Esophagus squamous epithelium (tissue), 5 donors: ENCODE measurements around the gene LMX1B. TPM values are rescaled to one million over a fixed set of nuclear protein-coding genes. Genes with fewer than 3 reads are reported as not detected.

Source experiments
- DNase-seq: peaks from one replicate; lab custom pipeline; 2025; lab: John Stamatoyannopoulos, UW
- H3K27ac ChIP-seq, 4 donors: fragments of 200-600 bp; sonication (generic); one replicate each; pipeline ENCODE4 v1.5.1; 2016 to 2019; ENCODE audit warnings: mild to moderate bottlenecking in 1 of 4
- H3K27me3 ChIP-seq, 4 donors: fragments of 200-600 bp; sonication (generic); 1 replicate in 3 of 4; 2 replicates in 1 of 4; pipeline versions ENCODE4 v1.5.1 to v1.6.0; 2017 to 2021; ENCODE audit warnings: antibody characterized with exemption in 1 of 4
- H3K36me3 ChIP-seq, 3 donors: fragments of 200-600 bp; sonication (generic); one replicate each; pipeline ENCODE4 v1.5.1; 2016 to 2019
- H3K4me1 ChIP-seq, 3 donors: fragments of 200-600 bp; sonication (generic); one replicate each; pipeline ENCODE4 v1.5.1; 2017 to 2019
- H3K4me3 ChIP-seq, 4 donors: fragments of 200-600 bp; sonication (generic); 1 replicate in 3 of 4; 2 replicates in 1 of 4; pipeline ENCODE4 v1.5.1; 2016 to 2019; ENCODE audit warnings: mild to moderate bottlenecking in 2 of 4, moderate library complexity in 1 of 4
- H3K9me3 ChIP-seq, 3 donors: fragments of 200-600 bp; sonication (generic); one replicate each; pipeline ENCODE4 v1.5.1; 2016 to 2019
- CTCF ChIP-seq, 6 experiments: fragments of 450-650 bp in 4 of 6; fragments of 200-600 bp in 2 of 6; sonication (generic) in 2 of 6; IDR thresholded peaks; one replicate each; pipeline ENCODE4 v1.5.1; 2016 to 2019; ENCODE audit warnings: antibody characterized with exemption in 6 of 6, mild to moderate bottlenecking in 4 of 6, moderate library complexity in 4 of 6
- POLR2A ChIP-seq, 4 donors: fragments of 450-650 bp; IDR thresholded peaks; one replicate each; pipeline ENCODE4 v1.6.1; 2017; ENCODE audit warnings: antibody characterized with exemption in 4 of 4, mild to moderate bottlenecking in 4 of 4, moderate library complexity in 3 of 4
- WGBS, 2 donors: methylation state at CpG; one replicate each; pipeline ENCODE4 v1.1.5; 2018; 5-methylcytosine and 5-hydroxymethylcytosine counted together
- intact Hi-C: fragments of 100-400 bp; cut with DNase I; formaldehyde crosslinking; loops from one replicate; pipeline ENCODE4 v1.15.0; 2022
- total RNA-seq, 4 donors: library from RNA; depleted of rRNA; stranded (reverse); fragments of >200 nt; gene quantifications; one replicate each; pipeline ENCODE4 v1.1.0, GENCODE V29; 2016
- donor health status: DM: yes; HTN: yes; CAD: no.

LMX1B gene
- total RNA-seq, 4 donors from 2014 or later = 0.23 TPM; not detected in 3

DNA sequence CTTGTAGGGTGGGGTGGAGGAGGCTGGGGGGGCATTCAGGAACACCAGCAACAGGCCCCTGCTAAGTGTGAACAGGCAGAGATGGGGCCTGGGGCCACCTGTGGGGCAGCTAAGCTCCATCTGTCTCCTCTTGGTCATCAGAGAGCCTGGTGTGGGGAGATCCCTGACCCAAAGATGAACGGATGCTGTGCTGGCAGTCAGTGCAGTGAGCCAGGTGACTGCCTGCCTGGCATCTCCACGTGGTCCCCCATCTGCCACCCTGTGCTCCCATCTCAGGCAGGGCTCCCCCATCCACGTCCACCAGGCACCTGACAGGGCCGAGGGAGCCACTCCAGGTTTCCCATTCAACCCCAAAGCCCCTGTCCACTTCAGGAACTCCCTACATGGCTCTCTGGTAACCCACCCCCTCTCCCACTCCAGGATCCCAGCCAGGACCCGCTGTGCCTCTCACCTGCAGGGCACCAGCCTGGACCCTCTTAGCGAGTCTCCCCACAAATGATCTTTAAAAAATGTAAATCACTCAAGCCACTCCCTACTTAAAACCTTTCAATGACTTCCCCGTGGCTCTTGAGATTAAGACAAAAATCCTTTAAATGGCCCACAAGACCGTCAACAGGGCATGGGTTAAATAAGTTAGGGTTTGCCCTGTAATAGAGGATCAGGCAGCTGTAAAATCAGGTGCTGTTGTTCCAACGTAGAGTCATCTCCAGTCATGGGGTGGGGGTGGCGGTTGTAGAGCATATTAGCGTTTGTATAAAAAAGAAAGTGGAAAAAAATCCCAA, 60.8 kb downstream of the LMX1B start:
- no peak for DNase-seq
- TF ChIP-seq POLR2A (IDR thresholded peaks at IDR 0.05) (no peak), CTCF (IDR thresholded peaks at IDR 0.05) (no peak)
- H3K27ac ChIP-seq = no peak overlapping the region
- 33 to 41% methylated on average over 5 to 11 of the region's 11 CpGs for WGBS, 2 donors
- intact Hi-C loops = no loop called here
- H3K36me3 ChIP-seq = no peaks in the 10 kb centered on the region
- peaks cover 0 to 7% (median 0%) of the 10 kb centered on the region in 3 donors for H3K4me1 ChIP-seq
- H3K9me3 ChIP-seq = no peaks in the 10 kb centered on the region
- H3K4me3 ChIP-seq = no peak overlapping the region
- H3K27me3 ChIP-seq = peaks cover 10 to 100% (median 23%) of the 10 kb centered on the region in 4 donors

DNA sequence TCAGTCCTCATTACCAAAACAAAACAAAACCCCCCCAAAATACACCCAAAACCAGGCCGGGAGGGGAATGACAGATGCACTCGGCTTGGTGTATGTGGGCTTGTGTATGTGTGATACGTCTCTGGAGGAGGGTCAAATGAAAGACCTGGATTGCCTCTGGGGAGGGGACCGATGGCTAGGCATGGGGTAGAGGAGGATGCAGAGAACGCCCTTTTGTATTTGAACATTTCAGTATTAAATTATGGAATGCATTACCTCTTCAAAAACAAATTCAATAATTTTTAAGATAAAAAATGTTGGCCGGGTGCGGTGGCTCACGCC, 61.4 kb downstream of the LMX1B start:
- Histone ChIP-seq H3K4me1 (peaks cover 0 to 7% (median 0%) of the 10 kb centered on the region in 3 donors), H3K27me3 (peaks cover 10 to 100% (median 23%) of the 10 kb centered on the region in 4 donors), H3K4me3 (no peak overlapping the region), H3K36me3 (no peaks in the 10 kb centered on the region), H3K9me3 (no peaks in the 10 kb centered on the region), H3K27ac (no peak overlapping the region)
- 55 to 61% methylated on average over 8 of the region's 8 CpGs for WGBS, 2 donors
- TF ChIP-seq POLR2A (IDR thresholded peaks at IDR 0.05) = no peak
- no peak for TF ChIP-seq CTCF (IDR thresholded peaks at IDR 0.05)
- intact Hi-C loops = no loop called here
- DNase-seq = no peak

GRCh38 chr9:126676102-126676684, 62.5 kb downstream of the LMX1B start:
- Histone ChIP-seq H3K9me3 (no peaks in the 10 kb centered on the region), H3K27me3 (peaks cover 10 to 100% (median 23%) of the 10 kb centered on the region in 4 donors), H3K27ac (no peak overlapping the region), H3K4me3 (no peak overlapping the region), H3K4me1 (peaks cover 0 to 7% (median 0%) of the 10 kb centered on the region in 3 donors), H3K36me3 (no peaks in the 10 kb centered on the region)
- intact Hi-C loops = no loop called here
- 22 to 33% methylated on average over 7 to 9 of the region's 11 CpGs for WGBS, 2 donors
- TF ChIP-seq POLR2A (IDR thresholded peaks at IDR 0.05) = no peak
- TF ChIP-seq CTCF (IDR thresholded peaks at IDR 0.05) = no peak
- DNase-seq = no peak

DNA sequence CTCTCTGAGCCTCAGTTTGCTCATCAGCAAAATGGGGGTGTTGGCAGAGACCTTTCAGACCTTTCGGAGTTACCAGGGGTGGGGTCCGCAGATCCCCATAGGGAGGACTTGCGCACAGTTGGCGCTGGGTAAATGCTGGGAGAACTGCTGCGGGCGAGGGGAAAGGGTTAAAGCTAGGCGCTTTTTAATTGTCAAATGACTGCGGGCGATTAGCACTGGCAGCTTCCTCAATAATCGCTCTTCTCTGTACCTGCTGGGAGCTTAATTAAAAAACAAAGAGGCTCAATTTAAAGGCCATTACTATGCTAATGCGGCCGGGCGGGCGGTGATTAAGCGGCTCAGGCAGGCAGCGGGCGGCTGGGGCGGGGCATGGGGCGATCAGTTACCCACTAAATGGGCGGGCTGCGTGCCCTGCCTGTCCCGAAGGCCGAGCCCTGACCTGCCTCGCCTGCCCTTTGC, 63.0 kb downstream of the LMX1B start:
- 2 to 3% methylated on average over 19 to 24 of the region's 24 CpGs for WGBS, 2 donors
- Histone ChIP-seq H3K27ac (no peak overlapping the region), H3K36me3 (no peaks in the 10 kb centered on the region), H3K4me1 (peaks cover 0 to 7% (median 0%) of the 10 kb centered on the region in 3 donors), H3K27me3 (peaks cover 10 to 100% (median 23%) of the 10 kb centered on the region in 4 donors), H3K9me3 (no peaks in the 10 kb centered on the region), H3K4me3 (no peak overlapping the region)
- TF ChIP-seq POLR2A (IDR thresholded peaks at IDR 0.05) (no peak), CTCF (IDR thresholded peaks at IDR 0.05) (no peak)
- no peak for DNase-seq
- intact Hi-C loops = no loop called here
